ENCODE data around the gene DPM3. TPM values are rescaled to one million over a fixed set of nuclear protein-coding genes. Genes with fewer than 3 reads are reported as not detected.
A peak's percentile ranks its signal among the peaks of the same experiment; 100 is the strongest.
"Not testable (repeated sequence)": the region's sequence is repeated elsewhere in the genome, so short reads cannot be mapped to it uniquely, and the experiment has no call there.

DPM3 gene
- total RNA-seq, 6 donors from 2014 or later: 25.1 to 112 (median 67.5) TPM; not detected in 1

DNA sequence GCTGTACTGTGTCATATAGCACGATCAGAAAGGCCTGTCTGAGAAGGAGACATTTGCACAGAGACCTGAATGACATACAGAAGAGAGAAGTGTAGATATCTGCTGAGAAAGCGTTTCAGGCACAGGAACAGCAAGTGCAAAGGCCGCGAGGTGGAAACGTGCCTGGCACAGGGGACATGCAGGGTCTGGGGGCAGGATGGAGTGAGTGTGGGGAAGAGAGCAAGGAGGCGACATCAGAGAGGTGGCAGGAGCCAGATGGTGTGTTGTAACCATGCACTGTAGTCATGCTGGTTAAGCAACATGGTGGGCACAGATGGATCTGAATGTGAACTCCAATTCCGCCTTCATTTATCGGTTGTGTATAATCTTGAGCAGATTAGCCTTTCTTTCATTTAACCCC is 19.8 kb upstream of the DPM3 start:
- TF ChIP-seq POLR2A (IDR thresholded peaks at IDR 0.05): no peak
- no peak for TF ChIP-seq POLR2AphosphoS5 (IDR thresholded peaks at IDR 0.05)
- no peak for TF ChIP-seq EP300 (IDR thresholded peaks at IDR 0.05)
- TF ChIP-seq, protein P1, sequence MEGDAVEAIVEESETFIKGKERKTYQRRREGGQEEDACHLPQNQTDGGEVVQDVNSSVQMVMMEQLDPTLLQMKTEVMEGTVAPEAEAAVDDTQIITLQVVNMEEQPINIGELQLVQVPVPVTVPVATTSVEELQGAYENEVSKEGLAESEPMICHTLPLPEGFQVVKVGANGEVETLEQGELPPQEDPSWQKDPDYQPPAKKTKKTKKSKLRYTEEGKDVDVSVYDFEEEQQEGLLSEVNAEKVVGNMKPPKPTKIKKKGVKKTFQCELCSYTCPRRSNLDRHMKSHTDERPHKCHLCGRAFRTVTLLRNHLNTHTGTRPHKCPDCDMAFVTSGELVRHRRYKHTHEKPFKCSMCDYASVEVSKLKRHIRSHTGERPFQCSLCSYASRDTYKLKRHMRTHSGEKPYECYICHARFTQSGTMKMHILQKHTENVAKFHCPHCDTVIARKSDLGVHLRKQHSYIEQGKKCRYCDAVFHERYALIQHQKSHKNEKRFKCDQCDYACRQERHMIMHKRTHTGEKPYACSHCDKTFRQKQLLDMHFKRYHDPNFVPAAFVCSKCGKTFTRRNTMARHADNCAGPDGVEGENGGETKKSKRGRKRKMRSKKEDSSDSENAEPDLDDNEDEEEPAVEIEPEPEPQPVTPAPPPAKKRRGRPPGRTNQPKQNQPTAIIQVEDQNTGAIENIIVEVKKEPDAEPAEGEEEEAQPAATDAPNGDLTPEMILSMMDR (IDR thresholded peaks at IDR 0.05): no peak
- Histone ChIP-seq H3K4me1 (no peaks in the 10 kb centered on the region), H3K4me3 (no peak overlapping the region), H3K27ac (no peak overlapping the region), H3K9me3 (no peaks in the 10 kb centered on the region), H3K27me3 (no peaks in the 10 kb centered on the region), H3K36me3 (no peaks in the 10 kb centered on the region)
- 70 to 75% methylated on average over 8 of the region's 8 CpGs for WGBS, 2 donors
- DNase-seq (no peak), ATAC-seq (ENCODE audit: low FRiP score in 2 of 2) (no peak)

DNA sequence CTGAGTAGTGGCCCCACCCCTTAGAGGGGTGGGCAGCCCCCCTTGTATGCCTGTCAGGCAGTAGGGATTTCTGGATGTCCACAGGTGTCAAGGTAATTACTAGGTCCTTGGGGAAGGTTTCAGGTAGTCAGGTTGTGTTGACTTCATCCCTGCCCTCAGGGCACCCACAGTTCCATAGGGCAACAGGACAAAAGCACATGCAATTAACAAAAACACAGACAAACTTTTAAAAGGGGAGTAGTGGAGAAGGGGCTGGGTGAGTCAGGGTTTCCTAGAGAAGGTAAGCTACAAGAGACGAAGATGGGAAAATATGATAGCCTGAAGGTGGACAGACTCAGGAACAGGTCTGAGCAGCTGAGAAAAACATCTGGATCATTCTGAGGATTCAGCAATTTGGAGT is 18.7 kb upstream of the DPM3 start:
- TF ChIP-seq POLR2AphosphoS5 (IDR thresholded peaks at IDR 0.05): no peak
- TF ChIP-seq, protein P1 (IDR thresholded peaks at IDR 0.05): no peak
- TF ChIP-seq POLR2A (IDR thresholded peaks at IDR 0.05): no peak
- no peak for TF ChIP-seq EP300 (IDR thresholded peaks at IDR 0.05)
- H3K4me3 ChIP-seq: no peak overlapping the region
- no peaks in the 10 kb centered on the region for H3K4me1 ChIP-seq
- DNase-seq (no peak), ATAC-seq (ENCODE audit: low FRiP score in 2 of 2) (no peak)
- no peaks in the 10 kb centered on the region for H3K27me3 ChIP-seq
- no peak overlapping the region for H3K27ac ChIP-seq
- WGBS, 2 donors: 81 to 83% methylated on average over 1 of the region's 1 CpG
- no peaks in the 10 kb centered on the region for H3K9me3 ChIP-seq
- no peaks in the 10 kb centered on the region for H3K36me3 ChIP-seq

DNA sequence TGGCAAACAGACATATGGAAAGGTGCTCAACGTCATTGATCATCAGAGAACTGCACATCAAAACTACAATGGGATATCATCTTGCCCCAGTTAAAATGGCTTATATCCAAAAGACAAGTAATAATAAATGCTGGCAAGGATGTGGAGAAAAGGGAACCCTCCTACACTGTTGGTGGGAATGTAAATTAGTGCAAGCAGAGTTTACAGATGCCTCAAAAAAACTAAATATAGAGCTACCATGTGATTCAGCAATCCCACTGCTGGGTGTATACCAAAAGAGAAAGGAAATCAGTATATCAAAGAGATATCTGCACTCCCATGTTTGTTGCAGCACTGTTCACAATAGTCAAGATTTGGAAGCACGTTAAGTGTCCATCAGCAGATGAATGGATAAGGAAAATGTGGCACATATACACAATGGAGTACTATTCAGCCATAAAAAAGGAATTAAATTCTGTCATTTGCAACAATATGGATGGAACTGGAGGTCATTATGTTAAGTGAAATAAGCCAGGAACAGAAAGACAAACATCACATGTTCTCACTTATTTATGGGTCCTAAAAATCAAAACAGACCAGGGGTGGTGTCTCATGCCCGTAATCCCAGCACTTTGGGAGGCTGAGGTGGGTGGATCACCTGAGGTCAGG is 15.8 kb upstream of the DPM3 start:
- not testable (repeated sequence) for H3K27ac ChIP-seq; H3K27me3 ChIP-seq; DNase-seq; H3K4me1 ChIP-seq; ATAC-seq (ENCODE audit: low FRiP score in 2 of 2); H3K4me3 ChIP-seq; H3K9me3 ChIP-seq; H3K36me3 ChIP-seq
- WGBS, 2 donors: 66 to 72% methylated on average over 3 of the region's 3 CpGs

DNA sequence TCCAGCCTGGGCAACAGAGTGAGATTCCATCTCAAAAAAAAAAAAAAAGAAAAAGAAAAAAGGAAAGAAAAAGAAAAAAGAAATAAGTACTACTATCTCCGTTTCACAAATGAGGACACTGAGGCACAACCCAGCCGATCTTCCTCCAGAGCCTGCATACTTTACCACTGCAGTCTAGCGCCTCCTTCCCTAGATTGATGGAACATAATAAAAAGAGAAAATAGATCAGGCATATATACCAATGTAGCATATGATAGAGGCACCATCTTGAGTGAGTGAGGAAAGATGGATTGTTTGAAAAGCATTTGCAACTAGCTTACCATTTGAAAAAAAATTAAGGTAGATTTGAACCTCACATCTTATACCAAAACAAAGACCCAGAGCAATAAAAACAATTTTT is 5.2 kb upstream of the DPM3 start:
- WGBS, 2 donors: 86 to 93% methylated on average over 3 of the region's 3 CpGs
- H3K27ac ChIP-seq: no peak overlapping the region

DNA sequence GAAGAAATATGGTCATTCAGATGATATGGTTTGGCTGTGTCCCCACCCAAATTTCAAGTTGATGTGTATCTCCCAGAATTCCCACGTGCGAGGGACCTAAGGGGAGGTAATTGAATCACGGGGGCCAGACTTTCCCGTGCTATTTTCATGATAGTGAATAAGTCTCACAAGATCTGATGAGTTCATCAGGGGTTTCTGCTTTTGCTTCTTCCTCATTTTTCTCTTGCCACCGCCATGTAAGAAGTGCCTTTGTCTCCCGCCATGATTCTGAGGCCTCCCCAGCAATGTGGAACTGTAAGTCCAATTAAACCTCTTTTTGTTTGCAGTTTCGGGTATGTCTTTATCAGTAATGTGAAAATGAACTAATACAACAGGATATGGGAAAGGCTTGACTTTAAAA is 1.4 kb upstream of the DPM3 start:
- Histone ChIP-seq H3K36me3 (peaks cover 0 to 4% (median 0%) of the 10 kb centered on the region in 4 donors), H3K9me3 (no peaks in the 10 kb centered on the region), H3K27me3 (no peaks in the 10 kb centered on the region), H3K4me1 (peaks cover 20 to 31% (median 28%) of the 10 kb centered on the region in 4 donors), H3K4me3 (no peak overlapping the region), H3K27ac (no peak overlapping the region)
- 83 to 88% methylated on average over 7 of the region's 7 CpGs for WGBS, 2 donors
- no peak for TF ChIP-seq POLR2A (IDR thresholded peaks at IDR 0.05)
- TF ChIP-seq EP300 (IDR thresholded peaks at IDR 0.05): no peak
- no peak for ATAC-seq (ENCODE audit: low FRiP score in 2 of 2)
- DNase-seq: no peak

More for the DNA sequence above, 5.2 kb upstream of the DPM3 start:
- ATAC-seq (ENCODE audit: low FRiP score in 2 of 2): no peak
- no peaks in the 10 kb centered on the region for H3K36me3 ChIP-seq
- no peak for DNase-seq
- no peak overlapping the region for H3K4me3 ChIP-seq
- no peaks in the 10 kb centered on the region for H3K27me3 ChIP-seq
- peaks cover 2% of the 10 kb centered on the region in 4 donors for H3K4me1 ChIP-seq
- no peaks in the 10 kb centered on the region for H3K9me3 ChIP-seq
- TF ChIP-seq POLR2AphosphoS5 (IDR thresholded peaks at IDR 0.05): no peak
- TF ChIP-seq, protein P1 (IDR thresholded peaks at IDR 0.05): no peak
- no peak for TF ChIP-seq EP300 (IDR thresholded peaks at IDR 0.05)
- TF ChIP-seq POLR2A (IDR thresholded peaks at IDR 0.05): no peak

DNA sequence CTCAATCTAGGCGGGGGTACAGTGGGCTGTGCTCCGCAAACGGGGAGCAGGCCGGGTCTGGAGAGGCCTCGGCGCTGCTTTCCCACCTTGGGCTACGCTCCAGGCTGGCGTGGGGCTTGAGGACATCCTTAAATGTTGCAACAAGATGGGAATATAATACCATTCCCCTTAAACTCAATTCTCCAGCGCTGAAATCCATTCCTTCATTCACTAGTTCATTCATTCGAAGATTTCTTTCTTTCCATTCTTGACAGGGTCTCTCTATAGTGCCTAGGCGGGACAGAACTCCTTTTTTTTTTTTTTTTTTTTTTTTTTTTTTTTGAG is 261 bp upstream of the DPM3 start:
- Histone ChIP-seq H3K4me1 (peaks cover 22 to 35% (median 30%) of the 10 kb centered on the region in 4 donors), H3K36me3 (peaks cover 0 to 4% (median 0%) of the 10 kb centered on the region in 4 donors), H3K4me3 (peak overlapping the region; percentile 76 to 87 (median 78)), H3K9me3 (no peaks in the 10 kb centered on the region), H3K27ac (peak overlapping the region; percentile 87 to 97 (median 91)), H3K27me3 (no peaks in the 10 kb centered on the region)
- TF ChIP-seq EP300 (IDR thresholded peaks at IDR 0.05) (no peak), POLR2A (IDR thresholded peaks at IDR 0.05) (no peak), POLR2AphosphoS5 (IDR thresholded peaks at IDR 0.05) (no peak)
- TF ChIP-seq, protein P1 (IDR thresholded peaks at IDR 0.05): no peak
- DNase-seq (no peak), ATAC-seq (ENCODE audit: low FRiP score in 2 of 2) (no peak)
- 8 to 11% methylated on average over 10 to 11 of the region's 11 CpGs for WGBS, 2 donors
